Endothelial cell of umbilical vein (primary cell): ENCODE results near the gene TFAP2D.

Experiments
- POLR2AphosphoS5 ChIP-seq: IDR thresholded peaks from 2 replicates; pipeline ENCODE4 v1.6.1; 2012; ENCODE audit warnings: low read depth, mild to moderate bottlenecking, control low read depth, low read length, moderate library complexity; ENCODE audit not compliant: insufficient read depth
- TF ChIP-seq, protein P1 (sequence below), 2 donors: IDR thresholded peaks; 1 replicate in 1 of 2; 2 replicates in 1 of 2; pipeline ENCODE4 v1.5.1; 2011; ENCODE audit warnings: low read length in 2 of 2, mild to moderate bottlenecking in 2 of 2, moderate library complexity in 2 of 2, control low read depth in 1 of 2, inconsistent platforms in 1 of 2, low read depth in 1 of 2; ENCODE audit not compliant: insufficient read depth in 1 of 2; ENCODE audit errors: extremely low read depth in 1 of 2

DNA sequence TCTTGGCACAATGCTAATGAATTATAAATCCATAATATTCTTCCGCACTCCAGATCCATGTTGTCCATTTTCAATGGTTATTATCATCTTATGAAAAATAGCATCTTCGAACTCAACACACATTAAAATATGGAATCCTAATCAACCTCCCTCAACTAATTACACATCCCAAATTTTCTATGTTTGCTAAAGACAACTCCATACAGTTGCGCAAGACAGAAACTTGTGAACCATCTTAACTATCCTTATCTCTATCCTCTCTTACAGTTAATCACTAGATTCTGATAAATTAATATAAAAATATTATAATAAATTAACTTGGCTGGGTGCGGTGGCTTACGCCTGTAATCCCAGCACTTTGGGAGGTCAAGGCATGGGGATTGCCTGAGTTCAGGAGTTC lies 67.1 kb downstream of the TFAP2D start:
- TF ChIP-seq, protein P1, sequence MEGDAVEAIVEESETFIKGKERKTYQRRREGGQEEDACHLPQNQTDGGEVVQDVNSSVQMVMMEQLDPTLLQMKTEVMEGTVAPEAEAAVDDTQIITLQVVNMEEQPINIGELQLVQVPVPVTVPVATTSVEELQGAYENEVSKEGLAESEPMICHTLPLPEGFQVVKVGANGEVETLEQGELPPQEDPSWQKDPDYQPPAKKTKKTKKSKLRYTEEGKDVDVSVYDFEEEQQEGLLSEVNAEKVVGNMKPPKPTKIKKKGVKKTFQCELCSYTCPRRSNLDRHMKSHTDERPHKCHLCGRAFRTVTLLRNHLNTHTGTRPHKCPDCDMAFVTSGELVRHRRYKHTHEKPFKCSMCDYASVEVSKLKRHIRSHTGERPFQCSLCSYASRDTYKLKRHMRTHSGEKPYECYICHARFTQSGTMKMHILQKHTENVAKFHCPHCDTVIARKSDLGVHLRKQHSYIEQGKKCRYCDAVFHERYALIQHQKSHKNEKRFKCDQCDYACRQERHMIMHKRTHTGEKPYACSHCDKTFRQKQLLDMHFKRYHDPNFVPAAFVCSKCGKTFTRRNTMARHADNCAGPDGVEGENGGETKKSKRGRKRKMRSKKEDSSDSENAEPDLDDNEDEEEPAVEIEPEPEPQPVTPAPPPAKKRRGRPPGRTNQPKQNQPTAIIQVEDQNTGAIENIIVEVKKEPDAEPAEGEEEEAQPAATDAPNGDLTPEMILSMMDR (IDR thresholded peaks at IDR 0.05; ENCODE audit: extremely low read depth in 1 of 2, insufficient read depth in 1 of 2, low read depth in 1 of 2, low read length in 2 of 2), result no peak
- TF ChIP-seq POLR2AphosphoS5, result no peak
